ENCODE data around the gene NDRG4.
"Not testable (repeated sequence)": the region's sequence is repeated elsewhere in the genome, so short reads cannot be mapped to it uniquely, and the experiment has no call there.

The NDRG4 gene

GRCh38 chr16:58465817-58466216 lies 34.1 kb upstream of the NDRG4 start:
- no peak for DNase-seq (ENCODE audit: low read depth in 2 of 2)

GRCh38 chr16:58466396-58466795 lies 33.5 kb upstream of the NDRG4 start:
- DNase-seq (ENCODE audit: low read depth in 2 of 2) = no peak

- no peak for DNase-seq (ENCODE audit: low read depth in 2 of 2)
These were observed 32.0 kb upstream of the NDRG4 start for GRCh38 chr16:58467905-58468304.

- no peak for DNase-seq (ENCODE audit: low read depth in 2 of 2)
These were observed 28.6 kb upstream of the NDRG4 start for GRCh38 chr16:58471209-58471975.

- no peak for DNase-seq (ENCODE audit: low read depth in 2 of 2)
These were observed 27.7 kb upstream of the NDRG4 start for GRCh38 chr16:58472266-58472665.

GRCh38 chr16:58472827-58473226 lies 27.1 kb upstream of the NDRG4 start:
- DNase-seq (ENCODE audit: low read depth in 2 of 2) = no peak

- DNase-seq (ENCODE audit: low read depth in 2 of 2) = no peak
These were observed 25.6 kb upstream of the NDRG4 start for GRCh38 chr16:58474296-58474695.

GRCh38 chr16:58475091-58475619 lies 24.8 kb upstream of the NDRG4 start:
- DNase-seq (ENCODE audit: low read depth in 2 of 2) = no peak

GRCh38 chr16:58476791-58477190 lies 23.2 kb upstream of the NDRG4 start:
- DNase-seq (ENCODE audit: low read depth in 2 of 2) = no peak

GRCh38 chr16:58478427-58478826 lies 21.5 kb upstream of the NDRG4 start:
- DNase-seq (ENCODE audit: low read depth in 2 of 2) = no peak

- no peak for DNase-seq (ENCODE audit: low read depth in 2 of 2)
These were observed 18.6 kb upstream of the NDRG4 start for GRCh38 chr16:58481226-58481869.

- no peak for DNase-seq (ENCODE audit: low read depth in 2 of 2)
These were observed 18.0 kb upstream of the NDRG4 start for GRCh38 chr16:58481931-58482330.

GRCh38 chr16:58485184-58485887 lies 14.6 kb upstream of the NDRG4 start:
- no peak for DNase-seq (ENCODE audit: low read depth in 2 of 2)

GRCh38 chr16:58487566-58488351 lies 12.2 kb upstream of the NDRG4 start:
- DNase-seq (ENCODE audit: low read depth in 2 of 2) = peak; percentile 41 to 52

GRCh38 chr16:58488531-58488930 lies 11.4 kb upstream of the NDRG4 start:
- no peak for DNase-seq (ENCODE audit: low read depth in 2 of 2)

GRCh38 chr16:58490065-58490464 lies 9.9 kb upstream of the NDRG4 start:
- DNase-seq (ENCODE audit: low read depth in 2 of 2) = no peak

GRCh38 chr16:58490539-58490938 lies 9.4 kb upstream of the NDRG4 start:
- DNase-seq (ENCODE audit: low read depth in 2 of 2) = not testable (repeated sequence)

- no peak for DNase-seq (ENCODE audit: low read depth in 2 of 2)
These were observed 7.9 kb upstream of the NDRG4 start for GRCh38 chr16:58492066-58492465.

- no peak for DNase-seq (ENCODE audit: low read depth in 2 of 2)
These were observed 7.2 kb upstream of the NDRG4 start for GRCh38 chr16:58492735-58493134.

GRCh38 chr16:58493756-58494431 lies 6.0 kb upstream of the NDRG4 start:
- no peak for DNase-seq (ENCODE audit: low read depth in 2 of 2)

GRCh38 chr16:58494981-58495520 lies 4.9 kb upstream of the NDRG4 start:
- no peak for DNase-seq (ENCODE audit: low read depth in 2 of 2)

All from stimulated activated CD8-positive, alpha-beta memory T cell treated with anti-CD3 and anti-CD28 coated beads, Interleukin-7, amount 100 ng/mL, for 1 hour (primary cell).